ENCODE data around the gene CCNH.

CCNH gene

DNA sequence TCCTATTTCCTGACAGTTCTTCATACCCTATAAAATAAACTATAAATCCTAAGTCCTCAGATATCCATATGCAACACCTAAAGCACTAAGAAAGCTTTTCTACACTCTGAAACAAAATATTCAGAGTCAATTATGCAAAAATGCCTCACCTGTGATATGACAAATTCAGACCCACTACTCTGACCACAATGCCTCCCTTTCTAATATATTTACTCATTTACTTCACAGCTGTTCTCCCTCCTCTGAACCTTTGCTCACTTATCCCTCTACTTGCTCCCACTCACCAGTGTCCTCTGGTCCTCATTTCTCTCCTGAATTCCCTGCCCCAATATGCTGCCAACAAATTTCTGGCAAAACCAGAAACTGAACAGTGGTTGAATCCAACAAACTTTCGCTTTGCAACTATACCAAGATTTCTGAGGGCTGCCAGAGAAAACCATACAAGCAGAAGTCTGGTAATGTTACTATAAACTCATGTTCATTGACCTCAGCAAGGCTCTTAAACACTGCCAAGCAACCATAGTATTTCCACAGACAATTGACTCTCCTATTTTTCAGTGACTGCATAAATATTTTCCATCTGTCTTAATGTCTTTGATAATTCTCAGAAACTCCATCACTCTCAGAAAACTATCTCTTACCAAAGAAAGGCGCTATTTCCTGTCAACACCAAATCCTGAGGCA is 7.1 kb downstream of the CCNH start:
- no peak overlapping the region for H3K4me3 ChIP-seq (ENCODE audit: low read length)
- no peak for DNase-seq (ENCODE audit: low read depth, low spot score)

- DNase-seq (ENCODE audit: low read depth, low spot score): no peak
- H3K4me3 ChIP-seq (ENCODE audit: low read length): no peak overlapping the region
These were observed 8.4 kb downstream of the CCNH start for GRCh38 chr5:87404359-87404758.

DNA sequence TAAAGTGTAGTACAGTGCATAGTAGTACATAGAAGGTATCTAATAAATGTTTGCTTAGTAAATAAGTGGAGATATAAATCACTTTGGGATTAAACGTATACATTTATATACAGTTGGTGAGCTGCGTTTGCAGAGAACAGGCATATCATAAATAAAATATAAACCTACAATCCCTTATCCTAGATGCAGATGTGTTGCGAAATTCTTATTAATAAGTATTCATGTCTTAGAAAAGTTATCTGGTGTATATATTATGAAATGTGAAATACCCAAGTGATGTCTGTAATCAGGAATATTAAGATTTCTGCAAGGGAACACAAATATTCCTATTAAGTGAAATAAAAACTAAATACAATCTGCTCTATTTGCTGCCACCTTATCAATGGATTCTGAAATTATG is 8.8 kb downstream of the CCNH start:
- no peak overlapping the region for H3K4me3 ChIP-seq (ENCODE audit: low read length)
- no peak for DNase-seq (ENCODE audit: low read depth, low spot score)

GRCh38 chr5:87403409-87403808 is 9.3 kb downstream of the CCNH start:
- no peak overlapping the region for H3K4me3 ChIP-seq (ENCODE audit: low read length)
- DNase-seq (ENCODE audit: low read depth, low spot score): no peak

- H3K4me3 ChIP-seq (ENCODE audit: low read length): no peak overlapping the region
- DNase-seq (ENCODE audit: low read depth, low spot score): no peak
These were observed 11.1 kb downstream of the CCNH start for GRCh38 chr5:87401626-87402025.

DNA sequence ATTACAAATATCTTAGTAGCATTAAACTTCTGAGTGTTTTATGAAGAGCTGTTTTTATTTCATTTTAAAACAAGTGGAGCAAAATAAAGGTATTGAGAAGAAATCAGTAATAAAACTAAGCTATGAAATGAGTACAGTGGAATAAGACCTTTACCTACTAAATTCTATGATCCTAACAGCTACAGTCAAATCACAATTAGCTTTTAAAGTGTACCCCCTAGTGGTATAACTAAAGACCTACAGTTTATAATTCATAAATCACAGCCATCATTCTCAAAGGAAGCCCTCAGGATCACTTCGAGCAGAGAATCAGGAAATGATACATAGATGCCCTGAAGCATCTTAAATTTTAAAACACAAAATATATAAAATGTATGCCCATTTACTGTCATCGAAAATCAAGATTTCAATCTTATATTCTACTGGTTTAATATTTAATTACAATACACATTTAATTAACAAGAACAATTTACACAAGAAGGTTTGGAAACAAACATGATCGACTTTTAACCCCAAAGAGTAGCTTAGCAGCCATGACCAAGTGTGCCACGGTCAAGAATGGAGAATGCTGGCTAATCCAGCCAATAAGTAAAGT is 12.3 kb downstream of the CCNH start:
- H3K4me3 ChIP-seq (ENCODE audit: low read length): no peak overlapping the region
- peak; percentile 35 for DNase-seq (ENCODE audit: low read depth, low spot score)

- no peak for DNase-seq (ENCODE audit: low read depth, low spot score)
- H3K4me3 ChIP-seq (ENCODE audit: low read length): no peak overlapping the region
These were observed 13.0 kb downstream of the CCNH start for GRCh38 chr5:87399720-87400119.

DNA sequence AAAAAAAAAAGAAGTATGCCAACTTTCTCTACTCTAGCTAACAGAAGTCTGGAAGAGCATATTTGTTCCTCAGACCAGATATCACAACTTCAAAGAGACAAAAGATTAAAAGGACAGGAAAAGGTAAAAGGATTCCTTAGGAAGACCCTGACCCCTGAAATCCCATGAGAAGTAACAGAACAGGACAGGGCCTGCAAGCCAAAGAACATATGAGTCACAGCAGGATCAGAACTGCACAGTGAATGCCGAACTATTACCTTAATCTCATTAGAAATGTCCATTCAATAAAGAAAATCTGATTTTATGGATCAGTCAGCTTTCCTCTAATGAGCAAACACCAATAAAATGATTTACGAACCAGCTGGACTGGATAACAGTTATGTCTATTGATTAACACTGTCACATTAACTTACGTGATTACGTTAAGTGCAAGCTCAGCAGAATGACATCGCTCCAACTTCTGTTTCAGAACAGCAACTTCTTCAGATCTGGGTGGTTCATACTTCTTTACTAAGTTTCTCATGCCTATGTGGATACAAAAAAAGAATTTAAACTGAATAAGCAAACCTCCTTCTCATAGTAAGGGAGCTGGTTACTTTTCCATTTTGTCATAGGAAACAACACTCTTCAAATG is 13.6 kb downstream of the CCNH start:
- DNase-seq (ENCODE audit: low read depth, low spot score): no peak

GRCh38 chr5:87394411-87395165 is 18.1 kb downstream of the CCNH start:
- DNase-seq (ENCODE audit: low read depth, low spot score): no peak
- no peak overlapping the region for H3K4me3 ChIP-seq (ENCODE audit: low read length)

More for the DNA sequence above, 13.6 kb downstream of the CCNH start:
- no peak overlapping the region for H3K4me3 ChIP-seq (ENCODE audit: low read length)

GRCh38 chr5:87393331-87393730 is 19.4 kb downstream of the CCNH start:
- H3K4me3 ChIP-seq (ENCODE audit: low read length): no peak overlapping the region
- DNase-seq (ENCODE audit: low read depth, low spot score): no peak

GRCh38 chr5:87392801-87393200 is 19.9 kb downstream of the CCNH start:
- no peak for DNase-seq (ENCODE audit: low read depth, low spot score)
- H3K4me3 ChIP-seq (ENCODE audit: low read length): no peak overlapping the region

DNA sequence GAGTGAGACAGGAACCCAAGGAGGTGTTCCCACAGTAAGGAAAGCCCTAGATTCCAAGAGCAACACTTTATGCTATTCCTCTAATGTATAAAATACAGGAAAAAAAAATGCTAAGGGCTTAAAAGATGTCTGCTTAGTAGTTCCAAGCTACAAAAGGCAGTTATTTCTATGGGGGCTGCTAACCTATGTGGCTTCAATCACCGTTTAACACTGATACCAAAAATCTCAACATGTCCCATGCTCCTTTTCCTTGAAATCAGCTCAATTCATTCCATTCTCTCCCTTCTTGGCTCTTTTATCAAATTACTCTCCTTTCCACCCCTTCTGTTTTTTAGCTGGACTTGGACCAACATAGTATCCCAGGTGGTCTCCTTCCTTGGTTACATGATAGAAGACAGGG is 20.6 kb downstream of the CCNH start:
- H3K4me3 ChIP-seq (ENCODE audit: low read length): no peak overlapping the region
- no peak for DNase-seq (ENCODE audit: low read depth, low spot score)

DNA sequence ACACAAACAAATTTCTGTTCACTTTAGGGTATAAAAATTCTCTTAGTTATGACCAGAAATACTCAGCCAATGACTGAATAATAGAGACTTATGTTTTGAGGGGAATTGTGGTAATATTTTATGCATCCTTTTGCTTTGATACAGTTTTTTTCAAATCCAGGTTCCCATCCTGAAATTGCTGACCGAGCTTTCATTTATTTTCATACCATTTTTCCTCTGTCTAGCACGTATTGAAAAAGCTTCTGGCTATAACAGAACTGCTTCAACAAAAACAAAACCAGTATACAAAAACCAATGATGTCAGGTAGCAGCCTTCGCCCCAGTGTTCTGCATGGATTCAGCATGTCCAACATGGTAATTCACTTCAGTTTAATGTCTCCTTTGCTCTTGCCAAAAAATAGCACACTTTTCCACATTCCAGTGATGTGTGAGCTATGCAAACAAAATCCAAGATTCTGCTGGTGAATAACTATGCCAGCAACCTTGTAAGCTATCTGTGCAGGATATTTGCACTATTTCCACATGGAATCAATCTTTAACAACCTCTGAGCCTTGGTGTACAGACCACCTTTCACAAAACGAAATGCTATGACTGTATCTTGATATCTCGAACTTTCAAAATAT is 22.0 kb downstream of the CCNH start:
- no peak for DNase-seq (ENCODE audit: low read depth, low spot score)
- H3K4me3 ChIP-seq (ENCODE audit: low read length): no peak overlapping the region

DNA sequence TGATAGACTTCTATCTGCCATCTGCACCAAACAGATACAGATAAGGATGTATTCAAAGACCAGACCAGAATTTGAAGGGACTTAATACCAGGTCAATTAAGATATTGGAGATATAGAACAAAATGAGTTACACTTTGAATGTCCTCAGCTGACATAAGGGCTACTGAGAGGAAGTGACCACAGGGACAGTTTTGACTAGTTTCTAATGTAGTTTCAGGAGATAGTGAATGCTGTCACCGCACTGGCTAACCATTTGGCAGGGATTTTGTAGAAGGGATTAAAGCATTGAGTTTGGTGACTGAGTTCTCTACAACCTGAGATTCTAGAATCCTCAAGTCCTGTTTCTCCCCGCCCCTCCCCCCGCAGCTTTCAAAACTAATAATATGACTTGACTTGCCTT is 22.7 kb downstream of the CCNH start:
- no peak for DNase-seq (ENCODE audit: low read depth, low spot score)
- no peak overlapping the region for H3K4me3 ChIP-seq (ENCODE audit: low read length)

- no peak for DNase-seq (ENCODE audit: low read depth, low spot score)
- H3K4me3 ChIP-seq (ENCODE audit: low read length): no peak overlapping the region
These were observed 23.3 kb downstream of the CCNH start for GRCh38 chr5:87389296-87390034.

- H3K4me3 ChIP-seq (ENCODE audit: low read length): no peak overlapping the region
- DNase-seq (ENCODE audit: low read depth, low spot score): no peak
These were observed 24.6 kb downstream of the CCNH start for GRCh38 chr5:87388129-87388528.

GRCh38 chr5:87385802-87386201 is 26.9 kb downstream of the CCNH start:
- no peak for DNase-seq (ENCODE audit: low read depth, low spot score)
- H3K4me3 ChIP-seq (ENCODE audit: low read length): no peak overlapping the region

DNA sequence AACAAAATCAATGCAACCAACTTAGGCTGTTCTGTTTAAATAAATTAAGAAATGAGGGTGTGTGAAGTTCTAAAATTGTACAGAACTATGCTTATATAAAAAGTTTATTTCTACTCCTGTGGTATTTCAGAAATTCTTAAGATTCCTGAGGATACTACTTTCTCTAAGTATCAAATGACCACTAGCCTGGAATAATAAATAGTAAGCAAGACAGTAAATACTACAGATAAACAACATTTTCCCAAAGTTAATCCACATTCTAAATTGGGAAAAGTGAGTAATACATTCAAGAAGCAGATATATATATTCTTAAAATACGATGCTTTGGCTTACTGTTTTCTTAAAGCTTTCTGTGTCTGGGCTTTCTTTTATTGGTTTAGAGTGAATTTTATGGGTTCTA is 29.5 kb downstream of the CCNH start:
- no peak for DNase-seq (ENCODE audit: low read depth, low spot score)

DNA sequence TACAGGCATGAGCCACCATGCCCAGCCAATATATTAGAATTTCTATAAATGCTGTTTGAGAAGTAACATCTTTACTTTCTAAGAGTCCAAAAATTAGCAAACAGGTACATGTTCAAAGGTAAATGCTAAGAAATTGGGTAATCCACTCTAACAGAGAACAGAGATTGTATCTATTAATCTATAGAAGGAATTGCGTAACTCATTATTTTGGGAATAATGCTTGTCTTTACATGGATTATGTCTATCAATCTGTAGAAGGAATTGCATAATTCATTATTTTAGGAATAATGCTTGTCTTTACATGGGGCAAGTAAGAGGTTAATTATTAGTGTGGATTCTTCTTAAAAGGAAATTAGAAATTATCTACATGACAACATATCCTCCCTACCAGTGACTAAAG is 30.5 kb downstream of the CCNH start:
- H3K4me3 ChIP-seq (ENCODE audit: low read length): no peak overlapping the region
- DNase-seq (ENCODE audit: low read depth, low spot score): no peak

More for the DNA sequence above, 29.5 kb downstream of the CCNH start:
- no peak overlapping the region for H3K4me3 ChIP-seq (ENCODE audit: low read length)
